Measurements from ENCODE around the gene AP2S1.
A peak's percentile ranks its signal among the peaks of the same experiment; 100 is the strongest.
"Not testable (repeated sequence)": the region's sequence is repeated elsewhere in the genome, so short reads cannot be mapped to it uniquely, and the experiment has no call there.

The AP2S1 gene

GRCh38 chr19:46860846-46861690 lies 10.4 kb upstream of the AP2S1 start, which contains the start of gene ARHGAP35:
Gene ARHGAP35, plus strand, starts transcription at chr19:46860997. Its CDS starts 57,679 bp downstream, at chr19:46918676.
- H3K4me3 ChIP-seq (ENCODE audit: control insufficient read depth, low read depth, low read length) = peak within 1 kb of the TSS; percentile 81
- no peak for DNase-seq (ENCODE audit: low read depth)
- no peak for TF ChIP-seq CTCF (conservative IDR thresholded peaks at IDR 0.05; ENCODE audit: control insufficient read depth, insufficient read depth, low read depth, low read length)

GRCh38 chr19:46860125-46860845 lies 9.6 kb upstream of the AP2S1 start:
- peak; percentile 97 for DNase-seq (ENCODE audit: low read depth)
- peak overlapping the region; percentile 65 for H3K4me3 ChIP-seq (ENCODE audit: control insufficient read depth, low read depth, low read length)
- no peak for TF ChIP-seq CTCF (conservative IDR thresholded peaks at IDR 0.05; ENCODE audit: control insufficient read depth, insufficient read depth, low read depth, low read length)

- TF ChIP-seq CTCF (conservative IDR thresholded peaks at IDR 0.05; ENCODE audit: control insufficient read depth, insufficient read depth, low read depth, low read length) = no peak
- peak overlapping the region; percentile 42 for H3K4me3 ChIP-seq (ENCODE audit: control insufficient read depth, low read depth, low read length)
- DNase-seq (ENCODE audit: low read depth) = peak; percentile 89
These were observed 9.0 kb upstream of the AP2S1 start for GRCh38 chr19:46859637-46860124.

- peak; percentile 74 for TF ChIP-seq CTCF (conservative IDR thresholded peaks at IDR 0.05; ENCODE audit: control insufficient read depth, insufficient read depth, low read depth, low read length)
- peak overlapping the region; percentile 52 for H3K4me3 ChIP-seq (ENCODE audit: control insufficient read depth, low read depth, low read length)
- peak; percentile 95 for DNase-seq (ENCODE audit: low read depth)
These were observed 5.7 kb upstream of the AP2S1 start for GRCh38 chr19:46856062-46857022.

GRCh38 chr19:46854698-46855097 lies 4.1 kb upstream of the AP2S1 start:
- not testable (repeated sequence) for H3K4me3 ChIP-seq (ENCODE audit: control insufficient read depth, low read depth, low read length); DNase-seq (ENCODE audit: low read depth)

DNA sequence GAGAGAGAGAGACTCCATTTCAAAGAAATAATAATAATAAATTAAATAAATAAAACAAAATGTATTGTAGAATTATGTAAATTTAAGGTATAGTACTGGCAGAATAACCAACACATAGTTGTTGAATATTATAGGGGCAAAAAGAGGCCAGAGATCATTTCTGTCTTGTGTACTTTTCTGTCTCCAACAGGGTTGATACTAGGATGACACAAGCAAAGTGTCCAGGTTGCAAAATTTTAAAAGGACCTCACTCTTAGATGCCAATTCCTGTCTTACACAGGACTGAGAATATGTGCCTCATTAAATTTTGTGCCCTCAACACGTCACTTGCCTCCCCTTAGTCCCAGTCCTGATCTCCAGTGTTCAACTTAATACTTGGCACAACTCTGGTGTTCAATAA lies 2.2 kb upstream of the AP2S1 start:
- TF ChIP-seq CTCF (conservative IDR thresholded peaks at IDR 0.05; ENCODE audit: control insufficient read depth, insufficient read depth, low read depth, low read length) = no peak
- H3K4me3 ChIP-seq (ENCODE audit: control insufficient read depth, low read depth, low read length) = no peak overlapping the region
- DNase-seq (ENCODE audit: low read depth) = no peak
